RWPE2 (cell line): ENCODE data around the gene ROCK2.

ENCODE experiments used
- ATAC-seq: fragments of 200-7000 bp; cut with Tn5 transposase; 3 replicates; pipeline ENCODE4 v1.9.1; 2021; ENCODE audit warnings: low read depth
- DNase-seq: peaks from one replicate; pipeline ENCODE4 v3.0.0-alpha.2; 2020; ENCODE audit warnings: low spot score
- H3K27ac ChIP-seq: fragments of 450-650 bp; 2 replicates; pipeline ENCODE4 v1.5.1; 2017; ENCODE audit warnings: mild to moderate bottlenecking; ENCODE audit not compliant: poor library complexity, severe bottlenecking
- H3K27me3 ChIP-seq: fragments of 250-450 bp; sonication (Bioruptor Pico); 2 replicates; pipeline ENCODE4 v1.5.1; 2021; ENCODE audit warnings: mild to moderate bottlenecking, moderate library complexity; ENCODE audit not compliant: insufficient read depth, poor library complexity, severe bottlenecking
- H3K36me3 ChIP-seq: fragments of 250-450 bp; sonication (Bioruptor Pico); 2 replicates; pipeline ENCODE4 v1.5.1; 2020; ENCODE audit warnings: low read depth, mild to moderate bottlenecking, moderate library complexity
- H3K4me1 ChIP-seq: fragments of 250-450 bp; sonication (Bioruptor Pico); 2 replicates; pipeline ENCODE4 v1.5.1; 2021; ENCODE audit warnings: mild to moderate bottlenecking, moderate library complexity; ENCODE audit not compliant: insufficient read depth, poor library complexity, severe bottlenecking
- H3K4me3 ChIP-seq: fragments of 250-450 bp; sonication (Bioruptor Pico); 2 replicates; pipeline ENCODE4 v1.5.1; 2021; ENCODE audit warnings: mild to moderate bottlenecking, moderate library complexity; ENCODE audit not compliant: severe bottlenecking
- H3K9me3 ChIP-seq: fragments of 250-450 bp; sonication (Bioruptor Pico); 2 replicates; pipeline ENCODE4 v1.5.1; 2021; ENCODE audit warnings: mild to moderate bottlenecking, moderate library complexity; ENCODE audit not compliant: severe bottlenecking
- CTCF ChIP-seq: fragments of 450-650 bp; IDR thresholded peaks from one replicate; pipeline ENCODE4 v1.5.1; 2017; ENCODE audit warnings: mild to moderate bottlenecking, moderate library complexity; ENCODE audit not compliant: poor library complexity, severe bottlenecking

Gene ROCK2

GRCh38 chr2:11242542-11243174 is 101.8 kb downstream of the ROCK2 start:
- no peak for TF ChIP-seq CTCF
- H3K4me1 ChIP-seq: no peaks in the 10 kb centered on the region
- no peaks in the 10 kb centered on the region for H3K27me3 ChIP-seq
- no peak overlapping the region for H3K27ac ChIP-seq
- DNase-seq (no peak), ATAC-seq (no peak)
- H3K36me3 ChIP-seq: peaks cover 6% of the 10 kb centered on the region; the same call in 1 of the 2 replicates
- no peaks in the 10 kb centered on the region for H3K9me3 ChIP-seq
- no peak overlapping the region for H3K4me3 ChIP-seq

- Histone ChIP-seq H3K36me3 (no peaks in the 10 kb centered on the region), H3K27ac (no peak overlapping the region), H3K4me1 (no peaks in the 10 kb centered on the region), H3K27me3 (no peaks in the 10 kb centered on the region), H3K9me3 (no peaks in the 10 kb centered on the region), H3K4me3 (no peak overlapping the region)
- TF ChIP-seq CTCF: no peak
- DNase-seq (no peak), ATAC-seq (no peak)
Observed at GRCh38 chr2:11241412-11242203, 102.8 kb downstream of the ROCK2 start.

GRCh38 chr2:11239666-11240462 is 104.6 kb downstream of the ROCK2 start:
- ATAC-seq (0 out of 3 replicates have a peak, but pooled peaks have one; percentile 41), DNase-seq (no peak)
- no peak for TF ChIP-seq CTCF
- no peaks in the 10 kb centered on the region for H3K27me3 ChIP-seq
- H3K4me1 ChIP-seq: no peaks in the 10 kb centered on the region
- H3K4me3 ChIP-seq: no peak overlapping the region
- H3K36me3 ChIP-seq: peaks cover 4% of the 10 kb centered on the region; the same call in 1 of the 2 replicates
- H3K27ac ChIP-seq: no peak overlapping the region
- no peaks in the 10 kb centered on the region for H3K9me3 ChIP-seq

GRCh38 chr2:11239147-11239546 is 105.3 kb downstream of the ROCK2 start:
- Histone ChIP-seq H3K36me3 (peaks cover 4% of the 10 kb centered on the region; the same call in 1 of the 2 replicates), H3K27me3 (no peaks in the 10 kb centered on the region), H3K27ac (no peak overlapping the region), H3K4me3 (no peak overlapping the region), H3K4me1 (no peaks in the 10 kb centered on the region), H3K9me3 (no peaks in the 10 kb centered on the region)
- DNase-seq: no peak
- ATAC-seq: no peak
- TF ChIP-seq CTCF: no peak
